Smooth muscle cell (in vitro differentiated cells): Measurements from ENCODE around the gene GRIA4. TPM values are rescaled to one million over a fixed set of nuclear protein-coding genes. Genes with fewer than 3 reads are reported as not detected.

ENCODE experiments used
- DNase-seq: peaks from one replicate; lab custom pipeline; 2025; ENCODE audit not compliant: unreplicated experiment; lab: John Stamatoyannopoulos, UW
- H2AFZ ChIP-seq: fragments of 200-600 bp; sonication (generic); 2 replicates; pipeline ENCODE4 v1.6.0; 2016; ENCODE audit warnings: antibody characterized with exemption, low read depth, mild to moderate bottlenecking
- H3F3A ChIP-seq: fragments of 200-600 bp; sonication (generic); 2 replicates; pipeline ENCODE4 v1.6.0; 2017; ENCODE audit warnings: antibody characterized with exemption, low read depth
- H3K27ac ChIP-seq: fragments of 200-600 bp; sonication (generic); 2 replicates; pipeline ENCODE4 v1.5.1; 2016; ENCODE audit warnings: low read depth, mild to moderate bottlenecking
- H3K27me3 ChIP-seq: fragments of 200-600 bp; sonication (generic); 2 replicates; pipeline ENCODE4 v1.6.1; 2016; ENCODE audit warnings: low read depth, mild to moderate bottlenecking
- H3K36me3 ChIP-seq: fragments of 200-600 bp; sonication (generic); 2 replicates; pipeline ENCODE4 v1.5.1; 2016; ENCODE audit warnings: low read depth
- H3K4me1 ChIP-seq: fragments of 200-600 bp; sonication (generic); 2 replicates; pipeline ENCODE4 v1.5.1; 2016; ENCODE audit warnings: low read depth
- H3K4me2 ChIP-seq: fragments of 200-600 bp; sonication (generic); 2 replicates; pipeline ENCODE4 v1.6.0; 2016; ENCODE audit warnings: mild to moderate bottlenecking
- H3K4me3 ChIP-seq: fragments of 200-600 bp; sonication (generic); 2 replicates; pipeline ENCODE4 v1.5.1; 2016; ENCODE audit warnings: mild to moderate bottlenecking
- H3K79me2 ChIP-seq: fragments of 200-600 bp; sonication (generic); 2 replicates; pipeline ENCODE4 v1.6.0; 2016; ENCODE audit warnings: low read depth, mild to moderate bottlenecking
- H3K9ac ChIP-seq: fragments of 200-600 bp; sonication (generic); 2 replicates; pipeline ENCODE4 v1.6.0; 2016; ENCODE audit warnings: low read depth
- H3K9me3 ChIP-seq: fragments of 200-600 bp; sonication (generic); replicated peaks from 2 replicates; pipeline ENCODE4 v1.5.1; 2016; ENCODE audit warnings: low read depth
- H4K20me1 ChIP-seq: fragments of 200-600 bp; sonication (generic); 2 replicates; pipeline ENCODE4 v1.6.0; 2016; ENCODE audit warnings: low read depth
- CTCF ChIP-seq: fragments of 200-600 bp; sonication (generic); IDR thresholded peaks from 2 replicates; pipeline ENCODE4 v1.5.1; 2017; ENCODE audit warnings: borderline replicate concordance, mild to moderate bottlenecking, antibody characterized with exemption; ENCODE audit not compliant: insufficient read depth, poor library complexity, severe bottlenecking
- WGBS: methylation state at CpG from one replicate; pipeline ENCODE4 v1.1.7; 2016; ENCODE audit warnings: low lambda C conversion rate; 5-methylcytosine and 5-hydroxymethylcytosine counted together
- polyA plus RNA-seq: library from polyadenylated mRNA; unstranded; fragments of >200 nt; fragmentation: Nextera tagmentation; extraction: Ambion mirVana; gene quantifications from 2 replicates; pipeline ENCODE4 v1.2.1, GENCODE V29; 2016
- total RNA-seq: library from RNA; depleted of rRNA; stranded (reverse); fragments of >200 nt; gene quantifications from 2 replicates; pipeline ENCODE4 v1.2.3, GENCODE V29; 2014

The GRIA4 gene
- total and polyA plus RNA-seq, 2 experiments from 2014 or later: 3.1 TPM; not detected in 1

DNA sequence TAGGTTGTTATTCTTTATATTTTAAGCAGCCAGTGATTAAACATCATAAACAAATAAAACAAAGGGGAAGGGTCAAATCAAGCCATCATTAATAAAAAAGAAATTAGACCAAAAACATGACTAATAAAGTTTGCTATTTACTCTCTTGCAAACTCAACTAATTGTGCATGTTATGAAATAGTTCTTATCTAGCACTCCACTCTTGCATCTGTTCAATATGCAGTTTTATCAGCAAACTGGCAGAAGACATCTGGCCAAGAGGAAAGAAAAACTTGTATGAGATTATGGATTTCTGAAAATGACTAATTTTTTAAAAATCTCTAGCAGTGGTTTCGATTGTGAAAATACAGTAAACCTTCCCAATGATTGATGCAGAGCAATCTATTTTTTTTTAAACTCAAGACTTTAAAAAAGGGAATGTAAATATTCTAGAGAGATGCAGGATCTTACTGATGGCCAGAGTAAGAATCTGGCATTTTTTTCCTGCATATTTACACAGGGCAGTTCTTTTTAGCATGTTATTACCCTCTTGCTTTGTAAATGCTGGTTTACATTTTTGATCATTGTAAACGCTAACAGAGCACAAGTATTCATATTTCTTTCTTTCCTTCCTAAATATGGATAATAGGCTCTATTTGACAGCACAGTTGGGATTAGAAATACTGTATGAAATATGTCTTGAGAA is 83.3 kb downstream of the GRIA4 start:
- DNase-seq: no peak
- Histone ChIP-seq H3K36me3 (no peaks in the 10 kb centered on the region), H3K4me2 (no peak overlapping the region), H3K9me3 (no peaks in the 10 kb centered on the region), H4K20me1 (no peaks in the 10 kb centered on the region), H3K4me3 (no peak overlapping the region), H3F3A (no peaks in the 10 kb centered on the region), H3K79me2 (no peaks in the 10 kb centered on the region), H3K4me1 (no peaks in the 10 kb centered on the region), H3K27me3 (peaks cover 2% of the 10 kb centered on the region), H3K27ac (no peak overlapping the region), H2AFZ (no peak overlapping the region), H3K9ac (no peak overlapping the region)
- TF ChIP-seq CTCF: no peak
- WGBS: 72% methylated on average over 2 of the region's 2 CpGs

DNA sequence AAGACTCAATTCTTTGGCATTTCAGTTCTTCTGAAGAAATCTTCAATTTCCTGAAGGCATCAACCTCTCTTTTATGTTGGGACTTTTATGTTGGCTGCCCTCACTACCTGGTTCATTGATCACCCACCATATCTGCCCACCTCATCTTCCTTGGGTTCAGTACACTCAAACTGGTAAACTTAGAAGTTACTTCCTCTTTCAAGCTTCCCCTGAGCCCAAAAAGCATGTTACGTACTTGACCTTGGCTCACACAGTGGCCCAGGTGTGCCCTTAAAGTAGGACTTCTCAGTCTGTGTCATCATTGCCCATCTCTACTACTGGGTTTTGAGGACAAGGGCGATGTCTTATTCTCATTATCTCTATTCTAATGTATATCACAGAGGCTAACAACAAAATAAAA is 86.1 kb downstream of the GRIA4 start:
- Histone ChIP-seq H3K4me3 (no peak overlapping the region), H3K4me1 (no peaks in the 10 kb centered on the region), H3K36me3 (no peaks in the 10 kb centered on the region), H3K27ac (no peak overlapping the region), H3K9me3 (no peaks in the 10 kb centered on the region), H3K79me2 (no peaks in the 10 kb centered on the region), H3K9ac (no peak overlapping the region), H4K20me1 (no peaks in the 10 kb centered on the region), H2AFZ (no peak overlapping the region), H3F3A (no peaks in the 10 kb centered on the region), H3K27me3 (no peaks in the 10 kb centered on the region), H3K4me2 (no peak overlapping the region)
- TF ChIP-seq CTCF: no peak
- 92% methylated on average over 2 of the region's 2 CpGs for WGBS
- DNase-seq: no peak

DNA sequence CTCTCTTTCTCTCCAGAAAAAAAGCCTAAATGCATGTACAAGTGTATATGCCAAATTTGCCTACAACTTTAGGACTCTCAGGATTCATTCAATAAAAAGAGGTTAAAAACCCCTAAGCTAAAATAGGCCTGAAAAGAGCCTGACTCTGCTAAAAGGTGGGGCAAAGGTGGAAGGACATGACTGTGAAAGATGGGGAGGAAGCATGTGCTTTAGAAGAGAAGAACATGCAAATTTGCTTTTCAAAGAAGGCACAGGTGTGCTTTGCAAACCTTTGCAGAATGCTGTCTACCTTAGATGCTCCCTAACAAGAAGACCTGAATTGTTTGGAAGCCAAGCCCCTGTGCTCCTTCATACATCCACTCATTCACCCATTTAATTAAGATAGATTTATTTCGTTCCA is 87.4 kb downstream of the GRIA4 start:
- Histone ChIP-seq H3K27me3 (no peaks in the 10 kb centered on the region), H3K79me2 (no peaks in the 10 kb centered on the region), H3K4me3 (no peak overlapping the region), H4K20me1 (no peaks in the 10 kb centered on the region), H3K9me3 (no peaks in the 10 kb centered on the region), H3K36me3 (no peaks in the 10 kb centered on the region), H3K9ac (no peak overlapping the region), H2AFZ (no peak overlapping the region), H3K4me1 (no peaks in the 10 kb centered on the region), H3F3A (no peaks in the 10 kb centered on the region), H3K27ac (no peak overlapping the region), H3K4me2 (no peak overlapping the region)
- no peak for DNase-seq
- WGBS: 41% methylated on average over 1 of the region's 1 CpG
- TF ChIP-seq CTCF: no peak

- Histone ChIP-seq H3K9me3 (no peaks in the 10 kb centered on the region), H3K4me2 (no peak overlapping the region)
- no peak for TF ChIP-seq CTCF
Measured at GRCh38 chr11:105699203-105699602, 89.3 kb downstream of the GRIA4 start.

More at GRCh38 chr11:105699203-105699602, 89.3 kb downstream of the GRIA4 start:
- no peak overlapping the region for H3K4me3 ChIP-seq
- H3K9ac ChIP-seq: no peak overlapping the region
- no peaks in the 10 kb centered on the region for H3K36me3 ChIP-seq
- no peak overlapping the region for H3K27ac ChIP-seq
- H3K79me2 ChIP-seq: no peaks in the 10 kb centered on the region
- no peaks in the 10 kb centered on the region for H3K4me1 ChIP-seq
- no peaks in the 10 kb centered on the region for H3F3A ChIP-seq
- WGBS: 86% methylated on average over 3 of the region's 3 CpGs
- no peak overlapping the region for H2AFZ ChIP-seq
- DNase-seq: no peak
- H4K20me1 ChIP-seq: no peaks in the 10 kb centered on the region
- H3K27me3 ChIP-seq: no peaks in the 10 kb centered on the region
